H1 (cell line): ENCODE results near the gene PAAF1.

ENCODE experiments used
- CEBPB ChIP-seq: IDR thresholded peaks from 2 replicates; pipeline ENCODE4 v1.6.1; 2012; ENCODE audit warnings: low read depth, low read length
- CTCF ChIP-seq, 3 experiments: IDR thresholded peaks; 1 replicate in 2 of 3; 2 replicates in 1 of 3; pipeline versions ENCODE4 v1.5.1 to v1.6.1; 2011; ENCODE audit warnings: low read length in 3 of 3, mild to moderate bottlenecking in 3 of 3, inconsistent platforms in 2 of 3, low read depth in 1 of 3, moderate library complexity in 1 of 3; ENCODE audit not compliant: insufficient read depth in 1 of 3; ENCODE audit errors: control extremely low read depth in 1 of 3
- E2F6 ChIP-seq: IDR thresholded peaks from 2 replicates; pipeline ENCODE4 v1.6.1; 2012; ENCODE audit warnings: inconsistent platforms
- EGR1 ChIP-seq: IDR thresholded peaks from 2 replicates; pipeline ENCODE4 v1.6.1; 2011; ENCODE audit warnings: low read depth, low read length, borderline replicate concordance
- EP300 ChIP-seq, 2 experiments: IDR thresholded peaks; 1 replicate in 1 of 2; 2 replicates in 1 of 2; pipeline ENCODE4 v1.6.1; 2011 to 2012; ENCODE audit warnings: low read depth in 2 of 2, low read length in 2 of 2, mild to moderate bottlenecking in 2 of 2, borderline replicate concordance in 1 of 2, inconsistent platforms in 1 of 2, moderate library complexity in 1 of 2
- EZH2 ChIP-seq: fragments of 200-600 bp; sonication (generic); IDR thresholded peaks from 2 replicates; pipeline ENCODE4 v1.7.1; 2012; ENCODE audit warnings: low read depth, mild to moderate bottlenecking, moderate library complexity, low read length, inconsistent platforms; ENCODE audit not compliant: severe bottlenecking
- MAX ChIP-seq: IDR thresholded peaks from 2 replicates; pipeline ENCODE4 v1.6.1; 2012; ENCODE audit warnings: inconsistent platforms

GRCh38 chr11:73921180-73921579 is 44.4 kb downstream of the PAAF1 start:
- TF ChIP-seq CTCF (IDR thresholded peaks at IDR 0.05; ENCODE audit: control extremely low read depth in 1 of 3, insufficient read depth in 1 of 3, low read depth in 1 of 3, low read length in 3 of 3): no peak
- TF ChIP-seq EGR1: no peak
- no peak for TF ChIP-seq MAX
- TF ChIP-seq CEBPB: no peak
- no peak for TF ChIP-seq EP300 (IDR thresholded peaks at IDR 0.05; ENCODE audit: borderline replicate concordance in 1 of 2, low read depth in 2 of 2, low read length in 2 of 2)
- no peak for TF ChIP-seq EZH2
- no peak for TF ChIP-seq E2F6
